GM12891 (cell line): ENCODE results near the gene CDK10.

ENCODE experiments used
- DNase-seq: peaks from one replicate; pipeline ENCODE4 v3.0.0; 2011; ENCODE audit warnings: low spot score; ENCODE audit not compliant: insufficient read length
- FAIRE-seq: peaks from 2 replicates; lab custom pipeline; 2011; peaks lifted over from hg19 to GRCh38; lab: Jason Lieb, UNC
- PAX5 ChIP-seq: IDR thresholded peaks from 2 replicates; pipeline ENCODE4 v1.6.1; 2011; ENCODE audit warnings: low read length, moderate library complexity, mild to moderate bottlenecking; ENCODE audit not compliant: insufficient read depth, severe bottlenecking
- POLR2A ChIP-seq: IDR thresholded peaks from 2 replicates; pipeline ENCODE4 v1.6.1; 2011; ENCODE audit warnings: low read depth, low read length, control low read depth
- POLR2AphosphoS5 ChIP-seq: IDR thresholded peaks from 2 replicates; pipeline ENCODE4 v1.6.1; 2011; ENCODE audit warnings: low read depth, low read length, control low read depth
- POU2F2 ChIP-seq: IDR thresholded peaks from 2 replicates; pipeline ENCODE4 v1.6.1; 2011; ENCODE audit warnings: low read depth, mild to moderate bottlenecking, control low read depth, low read length, moderate library complexity
- SPI1 ChIP-seq: IDR thresholded peaks from 2 replicates; pipeline ENCODE4 v1.6.1; 2011; ENCODE audit warnings: low read depth, low read length, control low read depth
- TAF1 ChIP-seq: IDR thresholded peaks from 2 replicates; pipeline ENCODE4 v1.6.1; 2011; ENCODE audit warnings: low read depth, low read length, control low read depth

CDK10 gene

DNA sequence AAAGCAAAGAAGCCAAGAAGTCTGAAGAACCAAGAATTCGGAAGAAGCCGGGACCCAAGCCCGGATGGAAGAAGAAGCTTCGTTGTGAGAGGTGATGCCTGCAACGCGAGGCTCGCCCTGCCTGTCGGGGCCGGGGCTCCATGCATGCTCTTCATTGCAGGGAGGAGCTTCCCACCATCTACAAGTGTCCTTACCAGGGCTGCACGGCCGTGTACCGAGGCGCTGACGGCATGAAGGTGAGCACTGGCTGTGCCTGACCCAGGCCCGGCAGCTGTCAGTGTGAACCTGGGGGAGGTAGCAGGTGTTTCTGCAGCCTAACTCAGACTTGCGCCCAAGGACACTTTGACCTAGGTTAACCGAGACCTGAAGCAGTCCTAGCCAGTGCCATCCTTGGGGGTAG is 46.8 kb downstream of the CDK10 start:
- no peak for TF ChIP-seq POLR2A
- no peak for TF ChIP-seq POU2F2
- no peak for TF ChIP-seq SPI1
- FAIRE-seq (no peak), DNase-seq (no peak)

DNA sequence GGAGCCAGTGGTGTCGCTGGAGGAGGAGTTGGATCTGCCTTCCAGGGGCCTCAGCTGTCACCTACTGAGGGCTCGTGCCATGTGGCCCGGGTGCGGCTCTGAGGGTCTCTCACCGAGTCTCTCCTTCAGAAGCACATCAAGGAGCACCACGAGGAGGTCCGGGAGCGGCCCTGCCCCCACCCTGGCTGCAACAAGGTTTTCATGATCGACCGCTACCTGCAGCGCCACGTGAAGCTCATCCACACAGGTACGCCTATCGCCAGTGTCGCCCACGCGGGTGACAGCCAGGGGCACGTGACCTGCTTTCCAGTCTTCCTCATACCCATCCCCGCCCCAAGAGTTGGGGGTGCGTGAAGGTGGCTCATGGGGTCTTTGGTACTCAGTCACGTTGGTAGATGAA is 47.3 kb downstream of the CDK10 start:
- DNase-seq (no peak), FAIRE-seq (no peak)
- TF ChIP-seq PAX5 (no peak), POLR2A (no peak), TAF1 (no peak), POU2F2 (no peak), SPI1 (no peak), POLR2AphosphoS5 (no peak)

DNA sequence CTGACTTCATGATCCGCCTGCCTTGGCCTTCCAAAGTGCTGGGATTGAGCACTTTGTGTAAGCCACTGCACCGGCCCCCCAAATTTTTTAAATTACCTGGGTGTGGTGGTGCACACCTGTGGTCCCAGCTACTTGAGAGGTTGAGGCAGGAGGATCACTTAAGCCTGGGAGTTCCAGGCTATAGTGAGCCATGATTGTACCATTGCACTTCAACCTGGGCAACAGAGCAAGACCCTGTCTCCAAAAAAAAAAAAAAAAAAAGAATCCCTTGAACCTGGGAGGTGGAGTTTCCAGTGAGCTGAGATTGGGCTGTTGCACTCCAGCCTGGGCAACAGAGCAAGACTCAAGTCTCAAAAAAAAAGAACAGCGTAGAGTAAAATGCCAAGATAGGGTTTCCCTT is 50.1 kb downstream of the CDK10 start:
- FAIRE-seq (no peak), DNase-seq (no peak)
- TF ChIP-seq POU2F2 = no peak
- TF ChIP-seq POLR2A = no peak
- no peak for TF ChIP-seq SPI1
- no peak for TF ChIP-seq POLR2AphosphoS5
- TF ChIP-seq TAF1 = no peak
- TF ChIP-seq PAX5 = no peak

DNA sequence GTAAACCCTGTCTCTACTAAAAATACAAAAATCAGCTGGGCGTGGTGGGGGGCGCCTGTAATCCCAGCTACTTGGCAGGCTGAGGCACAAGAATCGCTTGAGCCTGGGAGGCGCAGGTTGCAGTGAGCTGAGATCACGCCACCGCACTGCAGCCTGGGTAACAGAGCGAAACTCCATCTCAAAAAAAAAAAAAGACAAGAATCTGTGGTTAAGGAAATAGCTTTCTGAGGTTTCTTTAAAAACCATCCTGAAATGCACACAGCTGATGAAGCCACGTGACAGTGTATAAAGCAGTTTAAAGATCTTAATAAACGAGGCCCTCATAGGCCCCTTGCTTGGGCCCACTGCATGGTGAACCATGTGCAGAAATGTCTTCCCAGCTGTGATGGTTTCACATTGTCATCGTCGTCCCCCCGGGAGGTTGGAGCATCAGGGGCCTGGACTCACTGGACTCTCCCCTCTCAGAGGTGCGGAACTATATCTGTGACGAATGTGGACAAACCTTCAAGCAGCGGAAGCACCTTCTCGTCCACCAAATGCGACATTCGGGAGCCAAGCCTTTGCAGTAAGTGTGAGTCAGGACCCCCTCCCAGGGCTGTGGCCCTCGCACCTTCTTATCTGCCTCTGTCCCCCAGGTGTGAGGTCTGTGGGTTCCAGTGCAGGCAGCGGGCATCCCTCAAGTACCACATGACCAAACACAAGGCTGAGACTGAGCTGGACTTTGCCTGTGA is 51.0 kb downstream of the CDK10 start:
- no peak for DNase-seq
- TF ChIP-seq POLR2A = no peak
- TF ChIP-seq SPI1 = no peak
- no peak for TF ChIP-seq POU2F2
- no peak for TF ChIP-seq TAF1
- TF ChIP-seq PAX5 = no peak
- TF ChIP-seq POLR2AphosphoS5 = no peak
- no peak for FAIRE-seq

DNA sequence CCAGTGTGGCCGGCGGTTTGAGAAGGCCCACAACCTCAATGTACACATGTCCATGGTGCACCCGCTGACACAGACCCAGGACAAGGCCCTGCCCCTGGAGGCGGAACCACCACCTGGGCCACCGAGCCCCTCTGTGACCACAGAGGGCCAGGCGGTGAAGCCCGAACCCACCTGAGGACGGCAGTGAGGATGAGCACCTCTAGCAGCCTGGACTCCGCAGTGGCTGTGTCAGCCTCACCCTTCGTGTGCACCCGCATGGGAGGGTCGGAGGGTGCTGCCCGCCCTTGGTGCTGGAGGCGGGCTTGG is 51.5 kb downstream of the CDK10 start:
- no peak for DNase-seq
- FAIRE-seq = no peak
- TF ChIP-seq POLR2A = no peak
- no peak for TF ChIP-seq POLR2AphosphoS5
- no peak for TF ChIP-seq PAX5
- no peak for TF ChIP-seq TAF1
- TF ChIP-seq SPI1 = no peak
- TF ChIP-seq POU2F2 = no peak

DNA sequence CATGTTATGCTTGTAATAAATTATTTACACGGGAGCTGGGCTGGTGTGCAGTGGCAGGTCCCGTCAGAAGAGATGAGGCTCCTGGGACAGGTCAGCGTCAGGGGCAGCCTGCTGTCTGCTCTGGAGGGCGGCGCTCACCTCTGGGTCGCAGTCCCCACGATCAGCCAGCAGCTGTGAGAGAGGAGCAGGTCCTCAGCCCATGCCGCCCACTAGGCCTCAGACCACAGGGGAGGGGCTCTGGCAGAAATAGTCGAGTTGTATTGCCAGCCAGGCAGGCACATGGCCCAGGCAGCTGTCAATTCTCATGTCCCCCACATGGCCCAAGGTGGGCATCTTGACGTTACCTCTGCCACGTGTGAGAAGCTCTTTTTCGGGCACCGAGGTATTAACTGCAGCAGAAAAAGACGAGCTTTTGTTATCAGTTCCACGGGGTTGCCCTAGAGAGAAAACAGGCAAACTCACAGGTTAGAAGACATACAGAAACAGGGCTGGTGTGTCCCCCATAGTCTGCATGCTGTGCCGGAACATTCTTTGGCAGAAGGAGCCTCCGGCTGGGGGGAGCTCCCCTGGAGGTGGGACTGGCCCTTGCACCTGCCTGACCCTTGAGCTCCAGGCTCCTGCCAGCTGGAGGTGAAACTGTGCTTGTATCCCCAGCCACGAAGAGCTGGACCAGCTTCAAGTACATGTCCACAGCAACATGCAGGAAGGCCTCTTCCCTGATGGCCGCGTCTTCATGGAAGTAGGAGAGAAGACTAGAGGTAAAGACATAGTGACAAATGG is 52.2 kb downstream of the CDK10 start:
- no peak for DNase-seq
- no peak for TF ChIP-seq TAF1
- no peak for FAIRE-seq

DNA sequence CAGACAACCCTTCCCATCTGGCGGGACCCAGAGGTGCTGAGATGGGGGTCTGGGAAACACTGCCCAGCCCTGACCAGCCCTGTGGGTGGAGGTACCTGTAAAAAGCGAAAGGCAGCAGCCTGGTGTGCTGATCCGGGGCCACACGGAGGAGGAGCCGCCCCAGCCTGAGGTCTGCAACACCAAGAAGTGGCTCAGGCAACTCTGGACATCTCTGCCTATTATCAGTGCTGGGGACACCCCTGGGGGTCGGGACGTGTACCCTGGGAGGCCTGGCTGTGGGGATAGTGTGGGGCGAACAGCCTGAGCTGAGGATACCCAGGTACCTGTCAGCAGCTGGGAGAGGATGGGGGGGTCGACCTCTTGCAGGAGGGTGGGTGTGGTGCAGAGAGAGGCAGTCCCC is 52.9 kb downstream of the CDK10 start:
- FAIRE-seq = no peak
- TF ChIP-seq SPI1 = no peak
- TF ChIP-seq TAF1 = no peak
- no peak for TF ChIP-seq PAX5
- TF ChIP-seq POLR2AphosphoS5 = no peak
- no peak for TF ChIP-seq POLR2A
- no peak for TF ChIP-seq POU2F2
- DNase-seq = no peak

DNA sequence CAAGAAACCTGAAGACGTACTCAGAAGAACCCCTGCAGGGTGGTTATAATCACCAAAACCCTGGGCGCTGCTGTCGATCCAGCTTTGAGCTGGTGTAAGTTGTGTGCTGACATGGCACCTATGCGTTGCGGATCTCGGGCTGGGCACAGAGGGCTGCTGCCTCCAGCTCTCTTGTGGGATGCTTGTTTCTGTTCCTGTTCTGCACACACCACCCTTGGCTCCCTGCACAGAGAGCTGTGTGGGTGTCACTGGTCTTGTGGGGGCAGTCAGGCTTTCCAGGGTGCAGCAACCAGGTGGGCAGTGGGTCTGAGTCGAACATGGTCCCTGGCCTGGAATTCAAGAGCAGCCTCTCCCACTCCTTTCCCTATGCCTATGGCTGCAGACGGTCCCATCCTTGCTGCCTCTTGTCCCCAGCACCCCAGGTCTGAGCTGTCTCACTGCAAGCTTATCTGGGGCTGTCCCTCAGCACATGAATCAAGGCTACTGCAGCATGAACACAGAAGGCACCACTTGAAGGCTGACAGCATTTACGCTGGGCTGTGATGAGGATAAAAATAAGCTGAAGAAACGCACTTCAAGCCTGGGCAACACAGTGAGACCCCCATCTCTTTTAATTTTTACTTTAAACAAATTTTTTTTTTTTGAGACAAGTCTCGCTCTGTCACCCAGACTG is 55.0 kb downstream of the CDK10 start:
- TF ChIP-seq POLR2AphosphoS5 (peak; percentile 69), POLR2A (no peak), PAX5 (no peak)
- FAIRE-seq = no peak
- DNase-seq = no peak

DNA sequence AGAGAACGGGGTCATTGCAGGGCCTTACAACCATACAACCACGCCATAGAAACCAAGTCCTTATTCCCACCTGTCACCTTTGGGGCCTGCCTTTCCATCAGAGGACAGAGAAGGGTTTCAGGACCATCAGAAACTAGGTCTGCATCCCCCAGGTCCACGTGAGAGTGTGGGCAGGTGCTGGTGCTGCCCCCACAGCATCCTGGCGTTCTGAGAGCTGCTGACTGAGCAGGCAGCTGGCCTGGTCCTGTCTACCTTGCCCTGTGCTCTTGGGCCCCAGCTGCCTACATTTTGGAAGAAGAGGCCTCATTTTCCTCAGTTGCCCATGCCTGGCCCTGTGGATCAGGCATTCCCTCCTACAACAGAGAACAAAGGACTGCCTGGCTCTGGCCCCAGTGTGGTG is 56.5 kb downstream of the CDK10 start:
- TF ChIP-seq POLR2A (0 out of 2 replicates have a peak, but pooled peaks have one; percentile 33), POLR2AphosphoS5 (peak; percentile 52; the same call in 1 of the 2 replicates), PAX5 (no peak)
- DNase-seq = no peak
- no peak for FAIRE-seq

DNA sequence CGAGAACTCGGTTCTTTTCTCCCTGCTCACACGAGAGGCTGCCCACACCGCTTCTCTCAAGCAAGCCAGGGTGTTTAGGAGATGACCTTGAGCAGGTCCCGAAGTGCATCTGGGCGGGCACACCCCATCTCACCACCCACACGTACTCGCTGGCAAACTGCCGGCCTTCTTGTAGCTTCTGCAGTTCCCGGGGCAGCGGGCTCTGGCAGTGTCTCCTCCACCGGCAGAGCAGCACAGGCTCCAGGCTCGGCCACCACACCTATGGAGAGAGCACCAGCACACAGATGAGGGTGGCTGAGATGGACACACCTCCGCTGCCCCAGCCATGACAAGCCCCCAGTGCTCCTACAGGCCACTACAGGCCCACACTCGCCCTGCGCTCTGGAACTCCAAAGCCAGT is 58.3 kb downstream of the CDK10 start:
- no peak for FAIRE-seq
- TF ChIP-seq PAX5 = no peak
- no peak for TF ChIP-seq POLR2A
- TF ChIP-seq POU2F2 = no peak
- no peak for TF ChIP-seq TAF1
- DNase-seq = no peak
